ENCODE results near the gene IKZF1. TPM values are rescaled to one million over a fixed set of nuclear protein-coding genes. Genes with fewer than 3 reads are reported as not detected.

The IKZF1 gene
- total and polyA plus RNA-seq, 9 of the 15 experiments (the other 6 are each of a cell fraction or from before 2014, with no cell fraction given) = 12.6 to 85.3 (median 44.7) TPM

DNA sequence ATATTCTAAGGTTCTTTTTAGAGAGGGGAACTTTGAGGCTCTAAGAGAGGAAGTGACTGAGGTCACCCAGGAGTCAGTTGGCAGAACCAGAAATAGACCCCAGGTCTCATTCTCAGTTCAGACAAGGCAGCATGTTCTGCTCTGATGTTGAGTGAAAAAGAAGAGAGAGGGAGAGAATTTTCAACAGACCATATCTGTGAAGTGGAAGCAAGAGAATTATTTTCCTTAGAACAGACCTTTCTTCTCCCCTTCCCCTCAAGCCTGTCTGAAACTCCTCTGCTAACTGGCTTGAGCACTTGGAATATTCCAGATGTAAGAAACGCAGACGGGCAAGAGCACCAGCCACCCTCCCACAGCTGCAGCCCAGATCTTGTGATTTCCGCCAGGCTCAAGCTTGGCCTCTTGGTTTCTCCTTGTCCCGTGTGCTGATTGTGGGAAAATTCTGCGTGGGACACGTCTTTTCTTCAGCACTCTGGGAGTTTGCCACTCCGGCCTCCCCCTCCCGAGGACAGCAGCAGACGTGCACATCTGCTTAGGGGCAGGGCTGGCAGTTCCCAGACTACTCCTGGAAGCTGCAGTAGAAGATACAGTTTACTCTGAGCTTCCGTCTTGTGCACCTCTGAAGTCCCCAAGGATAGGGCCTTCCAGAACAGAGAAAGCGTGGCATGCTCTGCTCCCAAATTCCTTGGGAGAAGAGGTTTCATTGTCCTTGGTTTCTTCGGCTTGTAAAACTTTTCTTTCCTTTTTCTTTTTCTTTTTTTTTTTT is 22.7 kb upstream of the IKZF1 start:
- TF ChIP-seq SPI1 (IDR thresholded peaks at IDR 0.05; ENCODE audit: borderline replicate concordance, low read depth, low read length) (peak; percentile 61; the same call in 1 of the 2 replicates), ZNF436 (CRISPR knock-in tag; IDR thresholded peaks at IDR 0.05) (no peak)
- in situ Hi-C loops (cut with MboI) = no loop called here
- ATAC-seq = no peak; the same call in 2 of the 3 replicates

More for the DNA sequence above, 22.7 kb upstream of the IKZF1 start:
- Histone ChIP-seq H4K20me1 (replicated peaks; ENCODE audit: control insufficient read depth, insufficient read depth, low read length) (no peaks in the 10 kb centered on the region), H3K9me1 (ENCODE audit: control insufficient read depth, insufficient read depth, low read length) (no peaks in the 10 kb centered on the region), H3K27ac (ENCODE audit: extremely low read depth, low read depth, low read length) (no peak overlapping the region), H3K4me2 (ENCODE audit: insufficient read depth, low read length) (no peak overlapping the region), H3K79me2 (ENCODE audit: control insufficient read depth, insufficient read depth, low read length) (no peaks in the 10 kb centered on the region), H3K9me3 (replicated peaks; ENCODE audit: control insufficient read depth, insufficient read depth, low read depth, low read length) (no peaks in the 10 kb centered on the region), H3K4me1 (replicated peaks in 1 of 2; ENCODE audit: control insufficient read depth in 2 of 2, insufficient read depth in 2 of 2, low read length in 2 of 2) (peaks cover 10 to 23% of the 10 kb centered on the region in 2 experiments; a peak in 4 of 5 replicates), H3K9ac (ENCODE audit: insufficient read depth in 1 of 2, low read depth in 2 of 2, low read length in 2 of 2) (no peak overlapping the region), H3K27me3 (ENCODE audit: control insufficient read depth in 2 of 2, insufficient read depth in 2 of 2, low read length in 2 of 2) (no peaks in the 10 kb centered on the region), H3K4me3 (no peak overlapping the region), H2AFZ (ENCODE audit: low read depth, low read length) (peak overlapping the region; percentile 35), H3K36me3 (ENCODE audit: control insufficient read depth, insufficient read depth, low read length) (no peaks in the 10 kb centered on the region)
- ChIA-PET CTCF (ENCODE audit: low intra/inter-chr PET ratio) (no interaction called here), POLR2A (interaction anchor here (0.7 to 2.5 kb wide), 2 partner anchors 16 to 18 kb away, joined by 4 to 10 read pairs; no protein-coding TSS in a partner anchor)
- BruUV-seq (replicated peaks) = no TSS peak
- intact Hi-C loops (cut with micrococcal nuclease) = no loop called here
- WGBS (ENCODE audit: insufficient coverage, low coverage, missing lambda C conversion rate) = 82% methylated on average over 11 of the region's 12 CpGs
- no peak for DNase-seq (ENCODE audit: extremely low read depth in 1 of 4, low spot score in 3 of 4)
- FAIRE-seq = no peak
